Endothelial cell of umbilical vein (primary cell): Measurements from ENCODE around the gene GPAM. TPM values are rescaled to one million over a fixed set of nuclear protein-coding genes. Genes with fewer than 3 reads are reported as not detected.

ENCODE experiments used
- BruUV-seq: library from RNA; stranded (reverse); fragments of 400-500 nt; replicated peaks from 2 replicates; lab custom pipeline; 2021; lab: Mats Ljungman, UMichigan
- CTCF ChIA-PET: fragments of 300-600, 350-600 bp; sonication (Branson Sonifier 250); formaldehyde crosslinking; loops from one replicate; lab custom pipeline; 2021; ENCODE audit warnings: antibody characterized with exemption, inconsistent platforms; lab: Charles Lee
- POLR2A ChIA-PET: fragments of 300-600, 350-600 bp; sonication (Branson Sonifier 250); formaldehyde crosslinking; loops from one replicate; lab custom pipeline; 2021; ENCODE audit warnings: antibody characterized with exemption, inconsistent platforms; lab: Charles Lee
- DNase-seq: peaks from one replicate; pipeline ENCODE4 v3.0.0-alpha.2; 2011; ENCODE audit warnings: low read depth, low spot score
- FAIRE-seq: peaks from 2 replicates; lab custom pipeline; 2011; peaks lifted over from hg19 to GRCh38; lab: Jason Lieb, UNC
- H2AFZ ChIP-seq: 2 replicates; pipeline ENCODE4 v1.6.0; 2012; ENCODE audit warnings: low read depth, low read length, control low read depth, inconsistent platforms
- H3K27ac ChIP-seq: 2 replicates; pipeline ENCODE4 v1.5.1; 2011; ENCODE audit warnings: low read depth, mild to moderate bottlenecking, control low read depth, low read length, moderate library complexity; ENCODE audit not compliant: insufficient read depth
- H3K27me3 ChIP-seq, 2 experiments: 2 replicates each; pipeline versions ENCODE4 v1.6.0 to v1.6.1; 2011; ENCODE audit warnings: low read length in 2 of 2, mixed read lengths in 1 of 2; ENCODE audit not compliant: control insufficient read depth in 2 of 2, insufficient read depth in 2 of 2
- H3K36me3 ChIP-seq, 2 experiments: 2 replicates in 1 of 2; 3 replicates in 1 of 2; pipeline ENCODE4 v1.5.1; 2011; ENCODE audit warnings: low read length in 2 of 2, mild to moderate bottlenecking in 1 of 2, moderate library complexity in 1 of 2; ENCODE audit not compliant: control insufficient read depth in 2 of 2, insufficient read depth in 2 of 2; ENCODE audit errors: extremely low read depth in 1 of 2
- H3K4me1 ChIP-seq: 3 replicates; pipeline ENCODE4 v1.5.1; 2011; ENCODE audit warnings: mild to moderate bottlenecking, low read length; ENCODE audit not compliant: control insufficient read depth, insufficient read depth; ENCODE audit errors: extremely low read depth
- H3K4me2 ChIP-seq: 2 replicates; pipeline ENCODE4 v1.6.1; 2011; ENCODE audit warnings: low read length, control low read depth, mixed read lengths; ENCODE audit not compliant: insufficient read depth
- H3K4me3 ChIP-seq, 3 experiments: fragments of 200-600 bp in 1 of 3; sonication (generic), shearing (Covaris generic) in 1 of 3; replicated peaks in 1 of 3; 2 replicates each; pipeline ENCODE4 v1.5.1; 2011 to 2016; ENCODE audit warnings: control low read depth in 3 of 3, low read length in 3 of 3, mild to moderate bottlenecking in 2 of 3, inconsistent platforms in 1 of 3, low read depth in 1 of 3, moderate library complexity in 1 of 3; ENCODE audit not compliant: insufficient read depth in 1 of 3
- H3K79me2 ChIP-seq: 2 replicates; pipeline ENCODE4 v1.6.0; 2012; ENCODE audit warnings: low read length, inconsistent platforms; ENCODE audit not compliant: control insufficient read depth, insufficient read depth
- H3K9ac ChIP-seq: replicated peaks from 2 replicates; pipeline ENCODE3; 2011; ENCODE audit warnings: low read length, control low read depth; ENCODE audit not compliant: insufficient read depth; ENCODE audit errors: extremely low read depth
- H3K9me1 ChIP-seq: replicated peaks from 3 replicates; pipeline ENCODE4 v1.6.0; 2011; ENCODE audit warnings: mild to moderate bottlenecking, low read length; ENCODE audit not compliant: control insufficient read depth, insufficient read depth; ENCODE audit errors: extremely low read depth
- H3K9me3 ChIP-seq: replicated peaks from 2 replicates; pipeline ENCODE4 v1.5.1; 2012; ENCODE audit warnings: low read length, inconsistent platforms; ENCODE audit not compliant: control insufficient read depth, insufficient read depth
- H4K20me1 ChIP-seq: replicated peaks from 2 replicates; pipeline ENCODE3; 2011; ENCODE audit warnings: mild to moderate bottlenecking, low read length; ENCODE audit not compliant: control insufficient read depth, insufficient read depth; ENCODE audit errors: extremely low read depth
- FOS ChIP-seq: IDR thresholded peaks from 2 replicates; pipeline ENCODE4 v1.6.1; 2011; ENCODE audit warnings: mild to moderate bottlenecking, low read length, moderate library complexity, borderline replicate concordance; ENCODE audit not compliant: insufficient read depth
- GATA2 ChIP-seq: IDR thresholded peaks from 2 replicates; pipeline ENCODE4 v1.7.0; 2011; ENCODE audit warnings: low read depth, mild to moderate bottlenecking, moderate library complexity, mixed read lengths, low read length; ENCODE audit not compliant: insufficient read length, insufficient read depth
- JUN ChIP-seq: IDR thresholded peaks from 2 replicates; pipeline ENCODE4 v1.6.1; 2011; ENCODE audit warnings: borderline replicate concordance, low read depth; ENCODE audit not compliant: insufficient read length, insufficient read depth
- MYC ChIP-seq: IDR thresholded peaks from one replicate; pipeline ENCODE4 v1.6.1; 2011; ENCODE audit warnings: mild to moderate bottlenecking, low read depth, low read length
- dilution Hi-C: fragments of 300-500 bp; cut with MboI; formaldehyde crosslinking; loops from one replicate; pipeline ENCODE4 v1.15.0; 2019; ENCODE audit warnings: low sequenced_read_pairs; ENCODE audit not compliant: extremely low pct_ligation_motif_present
- intact Hi-C: fragments of 100-400 bp; cut with micrococcal nuclease; formaldehyde crosslinking; loops from one replicate; pipeline ENCODE4 v1.10.0; 2022
- polyA plus RNA-seq, 4 experiments: library from polyadenylated mRNA; depleted of rRNA in 3 of 4; stranded (reverse) in 3 of 4; unstranded in 1 of 4; fragments of >200 nt; gene quantifications; 2 replicates each; pipeline versions ENCODE4 v1.2.1 to v1.2.3, GENCODE V29; 2011 to 2012; ENCODE audit warnings: missing spikeins in 1 of 4
- total RNA-seq: library from RNA; stranded (reverse); gene quantifications from 2 replicates; pipeline ENCODE4 v1.2.3, GENCODE V29; 2021
- TF ChIP-seq, protein P1 (sequence below), 2 donors: IDR thresholded peaks; 1 replicate in 1 of 2; 2 replicates in 1 of 2; pipeline ENCODE4 v1.5.1; 2011; ENCODE audit warnings: low read length in 2 of 2, mild to moderate bottlenecking in 2 of 2, moderate library complexity in 2 of 2, control low read depth in 1 of 2, inconsistent platforms in 1 of 2, low read depth in 1 of 2; ENCODE audit not compliant: insufficient read depth in 1 of 2; ENCODE audit errors: extremely low read depth in 1 of 2
- TF ChIP-seq, protein P2 (sequence below): IDR thresholded peaks from 2 replicates; pipeline ENCODE4 v1.6.1; 2011; ENCODE audit not compliant: insufficient read depth, insufficient read length

GPAM gene
- total and polyA plus RNA-seq, 2 donors (not counting 3 experiments of a cell fraction or from before 2014, with no cell fraction given) = 3.4 to 9.7 TPM

DNA sequence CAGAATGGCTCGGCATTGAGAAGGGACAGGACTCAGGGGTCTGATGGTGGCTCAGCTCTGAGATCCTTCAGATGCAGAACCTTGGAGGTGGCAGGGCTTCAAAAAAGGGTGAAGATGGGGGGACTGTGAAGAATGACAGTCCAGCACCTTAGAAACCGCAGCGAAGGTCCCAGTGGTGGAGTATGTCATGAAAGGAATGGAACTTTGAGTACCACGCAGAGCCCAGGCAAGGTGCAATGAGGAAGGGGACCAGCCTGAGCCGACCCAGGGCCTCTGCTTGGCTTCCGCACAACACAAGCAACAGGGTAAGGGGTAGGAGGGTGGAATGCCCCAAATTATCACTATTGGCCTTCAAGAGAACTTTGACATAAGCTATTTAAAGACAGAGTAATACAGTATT is 8.2 kb upstream of the GPAM start:
- no peak for TF ChIP-seq JUN
- TF ChIP-seq GATA2 = no peak
- no peak for TF ChIP-seq FOS
- no peak for TF ChIP-seq MYC
- TF ChIP-seq, protein P1, sequence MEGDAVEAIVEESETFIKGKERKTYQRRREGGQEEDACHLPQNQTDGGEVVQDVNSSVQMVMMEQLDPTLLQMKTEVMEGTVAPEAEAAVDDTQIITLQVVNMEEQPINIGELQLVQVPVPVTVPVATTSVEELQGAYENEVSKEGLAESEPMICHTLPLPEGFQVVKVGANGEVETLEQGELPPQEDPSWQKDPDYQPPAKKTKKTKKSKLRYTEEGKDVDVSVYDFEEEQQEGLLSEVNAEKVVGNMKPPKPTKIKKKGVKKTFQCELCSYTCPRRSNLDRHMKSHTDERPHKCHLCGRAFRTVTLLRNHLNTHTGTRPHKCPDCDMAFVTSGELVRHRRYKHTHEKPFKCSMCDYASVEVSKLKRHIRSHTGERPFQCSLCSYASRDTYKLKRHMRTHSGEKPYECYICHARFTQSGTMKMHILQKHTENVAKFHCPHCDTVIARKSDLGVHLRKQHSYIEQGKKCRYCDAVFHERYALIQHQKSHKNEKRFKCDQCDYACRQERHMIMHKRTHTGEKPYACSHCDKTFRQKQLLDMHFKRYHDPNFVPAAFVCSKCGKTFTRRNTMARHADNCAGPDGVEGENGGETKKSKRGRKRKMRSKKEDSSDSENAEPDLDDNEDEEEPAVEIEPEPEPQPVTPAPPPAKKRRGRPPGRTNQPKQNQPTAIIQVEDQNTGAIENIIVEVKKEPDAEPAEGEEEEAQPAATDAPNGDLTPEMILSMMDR (IDR thresholded peaks at IDR 0.05; ENCODE audit: extremely low read depth in 1 of 2, insufficient read depth in 1 of 2, low read depth in 1 of 2, low read length in 2 of 2) = no peak
- TF ChIP-seq, protein P2, sequence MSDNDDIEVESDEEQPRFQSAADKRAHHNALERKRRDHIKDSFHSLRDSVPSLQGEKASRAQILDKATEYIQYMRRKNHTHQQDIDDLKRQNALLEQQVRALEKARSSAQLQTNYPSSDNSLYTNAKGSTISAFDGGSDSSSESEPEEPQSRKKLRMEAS = no peak
- Histone ChIP-seq H3K36me3 (no peaks in the 10 kb centered on the region), H3K27me3 (peaks cover 2 to 3% of the 10 kb centered on the region in 2 experiments), H3K79me2 (no peaks in the 10 kb centered on the region), H3K9me1 (no peaks in the 10 kb centered on the region), H3K4me3 (no peak overlapping the region), H3K9ac (no peak overlapping the region), H3K4me2 (no peak overlapping the region), H4K20me1 (no peaks in the 10 kb centered on the region), H3K9me3 (no peaks in the 10 kb centered on the region), H3K27ac (no peak overlapping the region), H3K4me1 (no peaks in the 10 kb centered on the region), H2AFZ (no peak overlapping the region)
- no peak for DNase-seq
- no peak for FAIRE-seq
- POLR2A ChIA-PET = no interaction called here
- BruUV-seq = no TSS peak
- CTCF ChIA-PET = no interaction called here
- dilution Hi-C loops (no loop called here), intact Hi-C loops (no loop called here)
